NCI-H524 treated with DMSO at 0.1 percent for 48 hours (cell line): ENCODE measurements around the gene UBAP1.
A peak's percentile ranks its signal among the peaks of the same experiment; 100 is the strongest.
"Not testable (repeated sequence)": the region's sequence is repeated elsewhere in the genome, so short reads cannot be mapped to it uniquely, and the experiment has no call there.

Source experiments
- DNase-seq: peaks from one replicate; lab custom pipeline; 2025; lab: John Stamatoyannopoulos, UW

The UBAP1 gene

DNA sequence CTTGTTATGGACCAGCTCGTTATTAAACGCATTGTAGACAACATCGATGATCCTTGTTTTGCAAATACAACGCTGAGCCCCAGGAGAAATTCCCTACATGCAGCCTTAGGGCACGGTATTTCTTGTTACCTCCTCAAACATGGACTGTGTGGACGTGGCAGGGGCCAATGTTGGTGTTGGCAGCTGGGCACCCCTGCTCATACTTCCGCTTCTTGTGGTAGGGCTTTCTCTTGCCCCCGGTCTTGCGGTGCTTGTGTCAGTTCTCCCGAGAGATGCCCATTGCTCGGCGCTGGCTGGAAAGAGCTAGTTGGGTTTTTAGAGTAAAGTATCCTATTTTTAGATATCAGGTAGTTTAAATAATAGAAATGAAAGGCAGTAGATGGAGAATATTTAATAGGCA lies 45.5 kb downstream of the UBAP1 start:
- DNase-seq: no peak

DNA sequence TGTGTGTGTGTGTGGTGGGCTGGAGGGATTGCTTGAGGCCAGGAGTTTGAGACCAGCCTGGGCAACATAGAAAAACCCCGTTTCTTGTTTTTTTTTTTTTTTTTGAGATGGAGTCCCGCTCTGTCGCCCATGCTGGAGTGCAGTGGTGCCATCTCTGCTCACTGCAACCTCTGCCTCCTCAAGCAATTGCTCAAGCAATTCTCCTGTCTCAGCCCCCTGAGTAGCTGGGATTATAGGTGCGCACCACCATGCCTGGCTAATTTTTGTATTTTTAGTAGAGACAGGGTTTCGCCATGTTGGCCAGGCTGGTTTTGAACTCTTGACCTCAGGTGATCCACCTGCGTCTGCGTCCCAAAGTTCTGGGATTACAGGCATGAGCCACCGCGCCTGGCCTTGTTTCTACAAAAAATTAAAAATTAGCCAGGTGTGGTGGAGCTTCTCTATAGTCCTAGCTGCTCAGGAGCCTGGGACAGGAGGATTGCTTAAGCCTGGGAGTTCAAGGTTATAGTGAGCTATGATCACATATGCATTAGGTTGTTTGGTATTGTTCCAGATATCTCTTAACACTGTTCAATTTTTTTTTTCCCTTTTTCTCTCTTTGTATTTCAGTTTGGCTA lies 47.4 kb downstream of the UBAP1 start:
- not testable (repeated sequence) for DNase-seq

DNA sequence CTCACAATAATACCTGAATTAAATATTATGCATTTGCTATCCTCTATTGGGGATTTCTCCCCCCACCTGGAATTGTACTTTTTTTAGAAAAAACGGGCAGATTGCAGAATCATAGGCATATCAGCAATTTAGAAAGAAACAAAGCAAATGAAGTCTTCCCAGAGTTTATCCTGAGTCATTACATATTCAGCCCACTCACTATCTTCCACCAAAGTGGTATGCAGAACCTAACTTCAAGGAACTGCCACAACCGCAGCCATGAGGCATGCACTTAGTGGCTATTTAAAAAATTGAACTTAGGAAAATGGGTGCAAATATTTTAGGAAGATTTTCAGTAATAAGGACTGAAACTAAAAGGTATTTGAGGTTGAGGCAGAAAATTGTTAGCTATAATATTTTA lies 48.6 kb downstream of the UBAP1 start:
- no peak for DNase-seq

DNA sequence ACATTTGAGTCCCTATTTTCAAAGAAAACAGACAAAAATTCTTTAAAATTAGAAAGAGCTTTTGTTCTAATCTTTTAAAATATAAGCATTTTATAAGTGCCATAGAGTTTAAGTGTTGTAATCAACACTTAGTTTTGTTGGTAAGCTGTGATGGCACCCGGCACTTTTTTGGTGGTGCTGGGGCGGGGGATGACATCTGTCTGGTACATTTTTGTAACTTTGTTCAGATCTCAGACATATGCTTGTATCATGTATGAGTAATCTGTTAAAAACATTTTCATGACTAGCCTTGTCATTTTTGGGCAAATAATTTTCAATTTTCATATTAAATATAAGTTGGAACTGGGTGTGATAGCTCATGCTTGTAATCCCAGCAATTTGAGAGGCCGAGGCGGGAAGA lies 51.7 kb downstream of the UBAP1 start:
- no peak for DNase-seq

DNA sequence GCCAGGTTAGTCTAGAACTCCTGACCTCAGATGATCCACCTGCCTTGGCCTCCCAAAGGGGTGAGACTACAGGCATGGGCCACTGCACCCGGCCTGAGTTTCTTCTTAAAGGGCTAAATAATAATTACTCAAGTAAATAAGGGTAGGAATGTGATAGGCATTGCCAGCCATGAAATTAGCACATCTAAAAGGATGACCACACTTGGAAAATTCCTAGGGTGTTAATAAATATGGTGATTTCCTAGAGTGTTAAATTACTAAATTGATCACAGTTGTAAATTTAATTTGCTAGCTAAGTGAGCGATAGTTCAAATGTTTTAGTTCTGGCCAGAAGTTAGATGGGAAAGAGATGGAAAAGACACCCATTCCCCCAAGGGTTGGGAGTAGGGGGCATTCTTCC lies 53.4 kb downstream of the UBAP1 start:
- no peak for DNase-seq

DNA sequence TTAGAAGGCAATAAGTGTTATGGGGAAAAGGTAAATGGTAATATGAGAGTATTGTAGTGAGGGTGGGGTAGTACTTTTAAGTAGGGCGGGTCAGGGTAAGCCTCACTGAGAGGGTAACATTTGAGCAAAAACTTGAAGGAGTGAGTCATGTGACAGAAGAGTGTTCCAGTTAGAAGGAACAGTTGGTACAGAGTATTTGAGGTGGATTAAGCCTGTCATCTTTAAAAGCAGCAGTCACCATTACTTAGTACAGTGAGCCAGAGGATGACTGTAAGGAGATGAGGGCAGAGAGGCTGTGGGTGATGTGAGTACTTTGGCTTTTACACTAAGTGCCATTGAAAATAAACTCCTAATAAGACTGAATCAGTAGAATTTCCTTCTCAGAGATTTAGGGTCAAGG lies 54.8 kb downstream of the UBAP1 start:
- DNase-seq: peak; percentile 81

DNA sequence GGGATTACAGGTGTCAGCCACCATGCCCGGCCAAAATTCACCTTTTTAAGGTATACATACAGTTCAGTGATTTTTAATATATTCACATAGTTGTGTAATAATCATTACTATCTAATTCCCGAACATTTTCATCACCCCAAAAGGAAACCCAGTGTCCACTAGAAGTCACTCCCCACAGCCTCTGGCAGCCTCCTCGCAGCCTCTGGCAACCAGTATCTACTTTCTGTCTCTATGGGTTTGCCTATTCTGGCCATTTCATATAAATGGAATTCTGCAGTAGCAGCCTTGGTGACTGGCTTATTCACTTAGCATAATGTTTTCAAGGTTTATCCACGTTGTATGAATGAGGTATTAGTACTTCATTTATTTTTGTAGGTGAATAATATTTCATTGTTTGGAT lies 59.0 kb downstream of the UBAP1 start:
- no peak for DNase-seq

DNA sequence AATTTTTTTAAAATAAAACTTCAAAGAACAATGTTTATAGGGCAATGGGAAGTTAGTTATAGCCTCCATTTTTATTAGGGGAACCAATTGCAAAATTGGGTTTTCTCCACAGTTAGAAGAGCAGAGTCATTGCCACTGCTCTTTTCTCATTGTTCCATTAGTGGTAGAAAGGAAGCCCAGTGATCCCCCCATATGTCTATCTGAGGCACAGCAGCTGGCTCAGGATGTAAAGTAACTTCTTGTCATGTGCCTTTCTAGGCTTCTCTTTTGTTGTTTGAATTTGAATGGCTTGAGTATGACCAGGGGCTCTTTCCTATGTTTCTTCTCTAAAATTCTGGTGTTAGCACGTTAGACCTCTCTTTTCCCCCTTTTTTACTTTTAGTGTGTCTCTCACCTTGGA lies 61.2 kb downstream of the UBAP1 start:
- no peak for DNase-seq

DNA sequence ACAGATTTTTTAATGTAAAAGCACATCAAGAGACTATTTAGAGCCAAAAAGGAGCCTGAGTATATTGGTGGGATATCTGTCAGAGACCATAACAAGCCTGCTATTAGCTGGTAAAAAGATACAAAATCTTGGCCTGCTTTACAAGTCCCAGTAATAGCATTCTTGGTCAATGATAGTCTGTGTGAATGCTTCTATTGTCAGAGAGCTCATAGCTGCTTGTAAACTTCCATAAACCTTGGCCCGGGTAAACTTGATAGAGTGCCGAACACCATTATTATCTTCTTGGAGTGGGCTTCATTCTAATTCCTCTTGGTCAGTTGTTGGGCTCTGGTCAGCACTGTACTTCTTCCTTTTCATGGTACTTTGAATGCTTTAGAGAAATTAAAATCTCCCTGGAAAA lies 64.0 kb downstream of the UBAP1 start:
- no peak for DNase-seq

DNA sequence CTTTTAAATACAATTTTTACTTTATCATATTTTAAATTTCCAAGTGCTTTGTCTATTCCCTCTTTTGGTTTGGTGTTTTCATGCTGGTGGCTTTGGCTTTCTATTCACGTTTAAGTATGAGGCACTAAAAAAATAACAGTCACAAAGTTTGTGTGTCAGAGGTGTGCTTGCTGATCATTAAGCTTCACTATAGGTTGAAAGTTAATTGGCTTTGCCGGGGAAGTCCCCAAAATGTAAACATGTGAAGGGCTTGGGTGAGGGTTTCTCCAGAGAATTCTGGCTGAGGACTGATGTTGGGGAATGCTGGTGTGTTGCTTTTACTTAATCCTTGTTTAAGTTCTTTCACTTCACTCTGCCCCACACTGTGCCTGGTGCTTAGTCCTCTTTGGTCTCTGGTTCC lies 66.4 kb downstream of the UBAP1 start:
- DNase-seq: not testable (repeated sequence)

DNA sequence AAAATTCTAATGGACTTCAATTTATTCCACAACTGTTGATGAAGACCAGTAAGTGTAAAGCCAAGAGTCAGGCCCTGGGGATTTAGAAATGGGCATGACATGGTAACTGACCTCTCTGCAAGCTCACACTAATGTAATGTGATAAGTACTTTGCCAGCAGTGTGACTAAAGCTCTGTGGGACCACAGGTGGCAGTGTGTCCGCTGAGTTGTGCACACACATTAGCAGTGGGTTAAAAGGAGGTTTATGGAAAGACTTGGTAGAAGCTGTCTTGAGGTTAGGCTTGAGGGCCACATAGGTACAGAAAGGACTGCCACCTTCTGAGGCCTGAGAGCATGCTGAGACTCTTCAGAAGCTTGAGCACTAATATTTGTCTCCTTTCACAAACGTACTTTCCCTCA lies 67.6 kb downstream of the UBAP1 start:
- no peak for DNase-seq

DNA sequence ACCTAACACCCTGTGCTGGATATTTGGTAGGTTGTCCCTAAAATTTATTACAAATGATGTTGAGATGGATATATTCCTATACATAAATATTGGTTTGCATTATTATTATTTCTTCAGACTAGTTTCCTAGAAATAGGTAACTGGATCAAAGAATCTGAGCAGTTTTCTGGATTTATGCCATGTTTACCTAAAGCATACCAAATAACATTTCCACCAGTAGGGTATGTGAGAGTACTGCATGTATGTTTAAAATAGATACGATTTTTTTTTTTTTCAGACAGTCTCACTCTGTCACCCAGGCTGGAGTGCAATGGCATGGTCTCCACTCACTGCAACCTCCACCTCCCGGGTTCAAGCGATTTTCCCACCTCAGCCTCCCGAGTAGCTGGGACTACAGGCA lies 68.9 kb downstream of the UBAP1 start:
- not testable (repeated sequence) for DNase-seq

DNA sequence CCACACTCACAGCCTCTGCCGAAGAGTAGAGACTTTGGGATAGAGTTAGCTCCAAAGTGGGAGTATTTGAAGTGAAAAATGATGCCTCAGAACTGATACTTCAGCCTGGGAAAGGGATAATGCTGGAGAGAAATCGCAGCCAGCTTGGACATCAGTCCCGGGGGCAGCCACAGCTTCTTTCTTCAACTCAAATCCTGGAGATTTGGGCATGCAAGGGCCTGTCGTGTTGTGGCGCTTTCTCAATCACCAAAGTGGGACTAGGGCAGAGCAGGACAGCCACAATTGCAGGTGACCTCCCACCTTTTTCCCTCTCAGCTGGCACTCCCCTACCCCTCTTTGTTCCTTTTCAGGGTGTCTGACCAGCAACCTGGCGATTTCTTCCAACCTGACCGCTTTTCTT lies 70.4 kb downstream of the UBAP1 start:
- DNase-seq: no peak

DNA sequence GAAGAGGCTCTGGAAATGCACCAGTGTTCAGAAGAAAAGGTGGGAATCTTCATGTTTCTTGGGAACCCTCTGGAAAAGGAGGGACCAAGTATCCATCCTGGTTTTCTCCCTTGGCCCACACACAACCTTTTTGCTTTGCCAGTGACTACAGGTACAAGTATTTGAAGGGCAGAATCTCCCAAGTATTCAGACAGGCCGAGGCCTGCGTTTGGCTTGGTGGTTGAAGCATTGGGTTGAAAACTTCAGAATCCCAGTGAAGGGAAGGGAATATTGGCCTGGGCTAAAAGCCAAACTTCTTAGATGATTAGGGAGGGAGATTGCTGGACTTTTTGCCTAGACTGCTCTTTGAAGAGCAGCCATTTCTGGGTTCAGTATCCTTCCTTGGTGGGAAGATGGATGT lies 71.9 kb downstream of the UBAP1 start:
- DNase-seq: no peak

DNA sequence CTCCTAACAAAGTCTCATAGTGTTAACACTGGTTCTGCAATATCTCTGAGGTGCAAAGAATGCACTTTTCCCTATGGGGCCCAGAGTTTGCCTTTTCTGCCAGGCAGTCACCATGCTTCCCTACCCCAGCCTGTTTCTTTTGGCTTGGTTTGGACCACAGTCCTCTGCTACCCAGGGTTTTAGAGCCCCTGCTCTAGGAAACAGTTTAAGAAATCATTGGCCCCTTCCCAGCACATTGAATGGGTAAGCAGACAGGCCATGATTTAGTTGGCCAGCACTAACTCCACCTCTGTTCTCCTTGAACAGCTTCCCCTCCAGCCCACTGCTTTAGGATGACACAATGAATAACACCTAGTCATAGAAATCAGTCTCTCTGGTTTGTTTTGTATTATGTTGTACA lies 73.2 kb downstream of the UBAP1 start:
- DNase-seq: no peak

DNA sequence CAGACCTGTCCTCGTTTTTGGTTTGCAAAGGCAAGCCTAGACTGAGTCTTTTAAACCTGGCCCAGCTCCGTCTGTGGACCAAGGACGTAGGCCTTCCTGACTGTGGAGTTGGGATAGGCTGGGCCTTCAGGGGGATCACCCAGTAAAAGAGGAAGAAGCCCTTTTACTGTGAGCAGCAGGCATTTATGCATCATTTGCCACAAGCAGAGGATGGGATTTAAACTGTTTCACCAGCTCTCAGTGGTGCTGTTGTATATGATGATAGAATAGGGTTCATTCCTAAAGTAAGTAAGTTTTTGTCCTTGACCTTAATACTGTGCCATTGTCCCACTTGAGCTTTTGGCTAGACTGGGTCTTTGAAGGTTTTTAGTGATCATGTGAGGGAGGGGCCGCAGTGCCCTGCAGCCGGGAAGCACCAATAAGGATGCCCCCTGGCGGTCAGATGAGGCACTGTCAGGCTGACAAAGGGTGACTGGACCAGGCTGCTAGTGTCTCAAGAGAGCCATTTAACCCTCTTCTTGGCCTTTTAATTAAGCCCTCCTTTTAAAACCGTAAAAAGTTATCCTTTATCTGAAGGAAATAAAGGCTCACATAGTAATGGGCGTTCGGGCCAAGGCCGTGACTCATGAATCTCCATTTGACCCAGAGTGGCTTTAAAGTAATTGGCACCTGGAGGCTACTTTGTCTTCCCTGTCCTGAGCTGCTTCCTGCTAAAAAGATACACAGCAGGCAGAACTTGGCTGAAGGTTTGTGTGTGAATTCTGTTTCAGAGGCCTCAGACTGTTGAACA lies 74.0 kb downstream of the UBAP1 start:
- no peak for DNase-seq

DNA sequence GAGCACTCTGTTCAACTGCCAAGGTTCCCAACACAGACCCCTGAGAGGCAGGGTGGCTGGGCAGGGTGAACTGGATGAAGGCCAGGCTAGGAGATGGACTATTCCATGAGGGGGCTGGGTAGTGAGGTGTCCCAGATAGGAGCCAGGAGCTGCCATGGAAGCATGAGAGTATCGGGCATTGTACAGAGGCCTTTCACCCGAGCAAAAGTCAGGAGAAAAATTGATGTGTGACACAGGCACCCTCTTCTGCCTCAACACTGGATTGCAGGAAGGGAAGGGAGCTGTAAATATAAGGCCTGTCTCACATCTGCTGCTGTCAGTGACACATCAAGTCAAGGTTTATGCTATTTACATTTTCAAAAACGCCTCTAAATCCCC lies 74.6 kb downstream of the UBAP1 start:
- DNase-seq: no peak

DNA sequence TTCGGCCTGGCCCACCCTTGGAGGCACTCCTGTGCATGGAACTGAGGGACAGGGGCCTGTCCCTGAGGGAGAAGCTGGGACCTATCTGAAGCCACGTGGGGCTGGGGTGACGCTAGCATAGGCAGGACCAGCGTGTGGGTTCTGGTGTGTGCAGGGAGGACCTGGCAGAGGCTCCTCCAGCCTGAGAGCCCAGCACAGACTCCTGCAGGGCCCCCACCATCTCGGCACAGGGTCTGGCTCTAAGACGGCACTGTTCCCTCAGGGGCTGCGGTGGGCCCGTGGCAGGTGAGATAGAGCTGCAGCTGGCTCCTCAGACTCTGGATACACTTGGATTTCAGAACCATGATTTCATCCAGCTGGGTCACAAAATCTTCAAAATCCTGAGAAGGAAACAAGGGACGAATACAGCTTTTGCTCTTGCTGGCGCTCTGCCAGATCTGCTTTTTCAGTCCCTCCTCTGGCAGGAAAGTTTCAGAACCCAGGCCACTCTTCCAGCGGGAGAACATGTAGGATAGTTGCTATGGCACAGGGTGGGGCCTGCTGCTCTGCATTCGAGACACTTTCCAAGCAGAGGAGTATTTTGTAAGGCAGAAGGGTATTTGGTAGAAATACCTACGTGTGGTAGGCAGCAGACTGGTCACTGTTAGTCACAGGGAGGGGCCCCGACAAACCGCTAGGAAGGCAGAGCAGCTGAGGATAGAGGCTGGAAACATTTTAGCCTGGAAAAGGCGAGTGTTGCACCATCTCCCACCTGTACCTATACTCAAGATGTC lies 75.5 kb downstream of the UBAP1 start:
- DNase-seq: no peak

DNA sequence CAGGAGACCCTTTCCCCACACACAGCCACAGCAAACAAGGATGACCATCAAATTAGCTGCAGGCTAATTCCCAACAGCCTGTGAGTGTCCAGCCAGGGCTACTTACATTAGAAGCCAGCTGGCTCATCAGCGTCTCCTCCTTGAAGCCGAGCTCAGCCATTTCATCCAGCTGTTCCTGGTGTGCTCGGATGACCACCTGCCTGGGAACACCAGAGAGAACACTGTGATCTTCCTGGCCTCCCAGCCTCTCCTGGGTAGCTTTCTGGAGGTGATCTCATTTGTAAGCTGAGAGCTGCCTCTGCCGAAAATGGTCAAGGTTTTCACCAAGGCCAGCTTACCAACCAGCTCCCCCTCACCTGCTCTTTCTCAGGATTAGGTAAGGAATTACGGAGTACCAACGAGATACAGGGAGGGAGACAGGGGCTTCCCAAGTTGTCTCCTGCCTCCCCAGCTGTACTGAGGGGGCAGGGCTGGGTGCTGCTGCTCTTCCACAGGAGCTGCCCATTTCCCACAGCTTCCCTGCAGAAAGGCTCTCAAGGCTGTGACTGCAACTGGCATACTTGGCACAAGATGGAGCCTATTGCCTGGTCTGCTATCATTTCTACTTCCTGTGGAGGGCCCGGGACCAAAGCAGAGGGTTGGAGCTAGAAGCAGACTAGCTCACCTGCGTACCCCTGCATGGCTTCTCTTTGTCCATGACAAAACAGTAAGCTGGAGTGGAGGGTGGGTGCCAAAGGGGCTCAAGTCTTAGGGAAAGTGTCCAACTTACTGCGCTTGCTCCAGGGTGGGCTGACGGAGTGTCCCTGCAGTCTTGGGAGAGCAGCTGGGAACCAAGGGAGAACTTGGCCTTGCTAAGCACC lies 76.4 kb downstream of the UBAP1 start:
- DNase-seq: no peak

DNA sequence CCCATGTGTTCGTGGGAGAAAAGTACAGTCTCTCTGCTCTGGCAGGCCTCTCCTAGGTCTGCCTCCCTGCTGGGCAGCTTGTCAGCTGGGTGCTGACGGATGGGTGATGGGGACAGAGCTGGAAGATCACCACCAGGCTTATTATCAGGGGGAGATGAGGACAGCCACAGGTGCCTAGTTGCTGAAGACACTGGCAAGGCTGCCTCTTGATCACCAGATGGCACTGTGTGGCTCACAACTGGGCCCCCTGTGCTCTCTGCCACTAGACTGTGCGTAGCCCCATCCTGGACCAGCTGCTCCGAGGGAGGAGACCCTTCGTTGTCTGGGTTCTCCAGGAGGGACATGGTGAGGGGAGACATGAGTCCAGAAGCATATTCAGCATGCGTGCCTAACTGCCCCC lies 77.3 kb downstream of the UBAP1 start:
- DNase-seq: no peak

DNA sequence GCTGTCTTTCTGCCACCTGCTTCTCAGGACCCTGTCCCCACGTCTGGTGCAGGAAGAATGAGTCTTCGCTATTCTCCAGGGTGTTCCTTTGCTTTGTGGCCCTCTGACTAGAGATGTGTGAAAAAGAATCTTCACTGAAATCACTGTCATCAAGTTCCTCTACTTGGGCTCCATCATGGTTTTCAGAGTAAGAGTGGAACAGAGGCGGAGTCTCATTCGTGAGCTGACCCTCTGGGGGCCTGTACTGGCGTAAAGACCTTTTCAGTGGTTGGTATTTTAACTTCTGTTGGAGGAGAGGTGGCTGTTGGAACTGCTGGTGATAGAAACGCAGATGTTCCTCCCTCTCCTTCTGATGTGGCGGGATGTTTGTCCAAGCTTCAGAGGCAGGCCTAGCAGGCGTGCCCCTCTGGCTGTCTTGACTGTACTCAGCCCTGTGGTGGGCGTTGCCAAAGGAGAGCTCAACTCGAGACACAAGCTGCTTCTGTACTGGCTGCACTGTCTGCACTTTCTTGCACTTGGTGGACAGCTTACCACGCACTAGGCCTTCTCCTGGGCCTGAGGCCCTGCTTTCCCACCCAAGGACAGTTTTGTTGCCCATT lies 78.2 kb downstream of the UBAP1 start:
- DNase-seq: no peak

DNA sequence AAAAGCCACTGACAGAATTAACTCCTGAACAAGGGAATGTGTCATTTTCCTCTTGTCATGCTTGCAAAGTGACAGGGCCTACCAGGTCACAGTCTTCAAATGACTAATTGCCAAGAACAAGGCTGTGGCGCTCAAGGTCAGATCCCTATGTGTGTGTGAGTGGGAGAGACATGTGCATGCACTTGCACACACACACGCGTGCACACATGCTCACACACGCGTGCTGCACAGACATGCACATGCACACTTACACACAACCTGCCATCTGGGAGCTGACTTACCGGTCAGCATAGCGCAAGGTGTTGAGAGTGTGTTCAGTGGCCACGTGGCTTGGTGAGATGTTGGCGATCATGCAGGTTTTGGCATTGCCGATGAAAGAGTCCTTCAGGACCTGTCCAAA lies 80.5 kb downstream of the UBAP1 start:
- DNase-seq: no peak
